ENCODE results near the gene EARS2.

GRCh38 chr16:23495671-23496070 is 61.5 kb downstream of the EARS2 start:
- TF ChIP-seq, protein P1, sequence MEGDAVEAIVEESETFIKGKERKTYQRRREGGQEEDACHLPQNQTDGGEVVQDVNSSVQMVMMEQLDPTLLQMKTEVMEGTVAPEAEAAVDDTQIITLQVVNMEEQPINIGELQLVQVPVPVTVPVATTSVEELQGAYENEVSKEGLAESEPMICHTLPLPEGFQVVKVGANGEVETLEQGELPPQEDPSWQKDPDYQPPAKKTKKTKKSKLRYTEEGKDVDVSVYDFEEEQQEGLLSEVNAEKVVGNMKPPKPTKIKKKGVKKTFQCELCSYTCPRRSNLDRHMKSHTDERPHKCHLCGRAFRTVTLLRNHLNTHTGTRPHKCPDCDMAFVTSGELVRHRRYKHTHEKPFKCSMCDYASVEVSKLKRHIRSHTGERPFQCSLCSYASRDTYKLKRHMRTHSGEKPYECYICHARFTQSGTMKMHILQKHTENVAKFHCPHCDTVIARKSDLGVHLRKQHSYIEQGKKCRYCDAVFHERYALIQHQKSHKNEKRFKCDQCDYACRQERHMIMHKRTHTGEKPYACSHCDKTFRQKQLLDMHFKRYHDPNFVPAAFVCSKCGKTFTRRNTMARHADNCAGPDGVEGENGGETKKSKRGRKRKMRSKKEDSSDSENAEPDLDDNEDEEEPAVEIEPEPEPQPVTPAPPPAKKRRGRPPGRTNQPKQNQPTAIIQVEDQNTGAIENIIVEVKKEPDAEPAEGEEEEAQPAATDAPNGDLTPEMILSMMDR (IDR thresholded peaks at IDR 0.05; ENCODE audit: low read length), result no peak
- no peak for TF ChIP-seq EZH2 (IDR thresholded peaks at IDR 0.05; ENCODE audit: borderline replicate concordance, low read length)

All from OCI-LY1 (cell line).